GM04504 (cell line): ENCODE data around the gene RHOT1.
A peak's percentile ranks its signal among the peaks of the same experiment; 100 is the strongest.
"Not testable (repeated sequence)": the region's sequence is repeated elsewhere in the genome, so short reads cannot be mapped to it uniquely, and the experiment has no call there.

ENCODE experiments used
- DNase-seq: peaks from one replicate; pipeline ENCODE4 v3.0.0-alpha.2; 2012; ENCODE audit warnings: low read depth

The RHOT1 gene

DNA sequence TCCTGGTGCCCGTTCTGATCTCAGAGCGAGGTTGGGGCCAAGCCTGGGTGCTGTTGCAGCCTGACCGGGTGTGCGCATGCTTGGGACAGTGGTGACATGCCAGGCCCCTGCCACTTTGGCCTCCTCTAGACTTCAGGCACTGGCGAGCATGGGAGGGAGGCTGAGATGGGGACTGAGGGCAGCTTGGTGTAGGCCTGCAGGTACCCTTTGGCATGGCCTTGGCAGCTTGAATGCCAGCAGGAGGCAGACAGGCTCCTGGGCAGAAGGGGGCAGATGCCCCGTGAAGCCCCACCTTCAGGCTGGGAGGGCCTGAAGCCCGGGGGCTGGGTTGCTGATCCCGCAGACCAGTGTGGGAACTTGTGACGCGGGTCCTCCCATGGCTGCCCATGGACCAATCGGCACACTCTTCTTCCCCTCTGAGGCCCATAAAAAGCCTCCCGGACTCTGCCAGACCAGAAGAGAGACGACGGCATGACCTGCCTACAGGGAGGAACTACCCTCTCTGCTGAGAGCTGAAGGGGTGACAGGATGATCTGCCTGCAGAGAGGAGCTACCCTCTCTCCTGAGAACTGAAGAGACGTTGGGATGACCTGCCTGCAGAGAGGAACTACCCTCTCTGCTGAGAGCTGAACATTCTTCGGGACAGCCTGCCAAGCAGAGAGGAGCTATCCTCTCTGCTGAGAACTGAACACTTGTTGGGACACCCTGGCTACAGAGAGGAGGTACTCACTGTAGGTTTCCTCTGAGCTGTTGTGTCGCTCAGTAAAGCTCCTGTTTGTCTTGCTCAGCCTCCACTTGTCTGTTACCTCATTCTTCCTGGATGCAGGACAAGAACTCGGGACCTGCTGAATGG, 17.5 kb downstream of the RHOT1 start:
- DNase-seq, result no peak

DNA sequence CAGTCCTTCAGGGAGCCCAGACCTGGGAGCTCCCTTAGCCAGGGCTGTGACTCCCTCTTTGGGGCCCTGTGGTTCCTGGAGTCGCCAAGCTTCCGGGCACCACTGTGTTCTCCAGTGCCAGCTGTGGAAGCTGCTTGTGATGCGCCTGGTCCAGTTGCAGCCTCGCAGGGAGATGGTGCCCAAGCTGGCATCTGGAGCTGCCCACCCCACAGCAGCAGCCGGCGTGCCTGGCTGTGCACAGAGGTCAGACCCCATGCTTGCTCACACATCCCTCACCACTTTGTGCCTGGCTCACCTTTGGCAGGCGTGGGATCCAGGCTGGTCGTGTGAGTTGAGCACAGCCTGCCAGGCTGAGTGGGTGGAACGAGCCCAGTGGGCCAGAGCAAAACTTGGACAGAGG, 18.2 kb downstream of the RHOT1 start:
- no peak for DNase-seq

DNA sequence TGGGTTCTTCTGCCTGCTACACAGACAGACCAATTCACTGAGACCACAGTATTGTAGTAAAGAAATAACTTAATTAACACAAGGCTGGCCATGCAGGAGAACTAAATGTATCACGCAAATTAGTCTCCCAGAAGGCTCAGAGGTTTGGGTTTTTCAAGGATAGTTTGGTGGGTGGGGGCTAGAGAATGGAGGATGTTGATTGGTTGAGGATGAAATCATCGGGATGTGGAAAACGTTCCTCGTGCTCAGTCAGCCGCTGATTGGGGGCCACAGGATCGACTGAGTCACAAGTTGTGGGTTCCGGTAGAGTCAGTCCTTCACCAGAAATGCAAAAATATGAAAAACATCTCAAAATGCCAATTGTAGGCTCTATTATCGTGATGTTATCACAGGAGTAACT, 18.7 kb downstream of the RHOT1 start:
- DNase-seq, result no peak

DNA sequence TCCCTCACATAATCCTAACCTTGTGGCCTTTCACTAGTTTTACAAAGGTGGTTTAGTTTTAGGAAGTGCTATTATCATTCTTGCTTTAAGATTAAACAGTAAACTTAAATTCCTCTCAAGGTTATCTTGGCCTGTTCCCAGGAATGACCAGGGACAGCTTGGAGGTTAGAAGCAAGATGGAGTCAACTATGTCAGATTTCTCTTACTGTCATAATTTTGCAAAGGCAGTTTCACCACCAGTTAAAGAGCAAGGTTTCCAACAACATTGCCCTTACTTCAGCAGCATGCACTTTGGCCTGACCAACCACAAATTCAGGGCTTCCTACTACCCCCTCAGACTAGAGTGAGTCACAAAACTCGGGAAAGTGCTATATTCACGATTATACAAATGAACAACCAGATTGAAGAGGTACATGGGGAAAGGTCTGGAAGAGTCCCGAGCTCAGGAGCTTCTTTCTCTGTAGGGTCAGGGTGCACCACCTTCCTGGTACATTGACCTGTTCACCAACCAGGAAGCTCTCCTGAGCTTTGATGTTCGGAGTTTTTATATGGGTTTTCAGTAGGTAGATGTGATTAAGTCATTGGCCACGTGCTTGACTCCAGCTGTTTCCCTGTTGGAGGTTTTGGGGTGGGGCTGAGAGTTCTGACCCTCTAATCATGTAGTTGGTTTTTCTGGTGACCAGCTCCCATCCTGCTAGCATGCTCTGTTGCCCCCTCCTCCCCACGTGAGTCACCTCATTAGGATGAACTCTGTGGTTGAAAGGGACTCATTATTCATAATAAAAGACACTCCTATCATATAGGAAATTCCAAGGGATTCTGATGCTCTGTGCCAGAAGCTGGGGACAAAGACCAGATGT, 19.4 kb downstream of the RHOT1 start:
- DNase-seq, result peak; percentile 71

DNA sequence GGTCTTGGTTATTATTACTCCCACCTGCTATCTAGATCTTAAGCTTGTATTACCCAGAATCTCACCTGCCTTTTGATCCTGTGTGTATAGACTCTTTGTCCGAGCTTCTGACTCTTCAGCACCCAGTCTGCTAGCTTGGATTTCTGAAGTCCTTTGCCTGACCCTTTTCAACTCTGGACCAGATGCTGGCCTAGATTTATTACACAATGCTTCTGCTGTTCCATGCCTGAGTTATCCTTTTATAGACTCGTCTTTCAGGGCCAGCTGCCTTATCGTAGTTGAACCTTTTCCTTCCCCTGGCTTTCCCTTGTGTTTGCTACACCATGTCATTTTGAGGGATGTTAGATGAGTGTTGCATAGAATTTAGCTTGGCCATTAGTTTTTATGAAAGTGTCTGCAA, 32.6 kb downstream of the RHOT1 start:
- DNase-seq, result no peak

DNA sequence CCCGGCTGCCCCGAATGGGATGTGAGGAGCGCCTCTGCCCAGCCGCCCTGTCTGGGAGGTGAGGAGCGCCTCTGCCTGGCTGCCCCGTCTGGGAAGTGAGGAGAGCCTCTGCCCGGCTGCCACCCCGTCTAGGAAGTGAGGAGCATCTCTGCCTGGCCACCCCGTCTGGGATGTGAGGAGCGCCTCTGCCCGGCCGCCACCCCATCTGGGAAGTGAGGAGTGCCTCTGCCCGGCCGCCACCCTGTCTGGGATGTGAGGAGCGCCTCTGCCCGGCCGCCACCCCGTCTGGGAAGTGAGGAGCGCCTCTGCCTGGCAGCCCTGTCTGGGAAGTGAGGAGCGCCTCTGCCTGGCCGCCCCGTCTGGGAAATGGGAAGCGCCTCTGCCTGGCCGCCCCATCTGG, 36.4 kb downstream of the RHOT1 start:
- not testable (repeated sequence) for DNase-seq

DNA sequence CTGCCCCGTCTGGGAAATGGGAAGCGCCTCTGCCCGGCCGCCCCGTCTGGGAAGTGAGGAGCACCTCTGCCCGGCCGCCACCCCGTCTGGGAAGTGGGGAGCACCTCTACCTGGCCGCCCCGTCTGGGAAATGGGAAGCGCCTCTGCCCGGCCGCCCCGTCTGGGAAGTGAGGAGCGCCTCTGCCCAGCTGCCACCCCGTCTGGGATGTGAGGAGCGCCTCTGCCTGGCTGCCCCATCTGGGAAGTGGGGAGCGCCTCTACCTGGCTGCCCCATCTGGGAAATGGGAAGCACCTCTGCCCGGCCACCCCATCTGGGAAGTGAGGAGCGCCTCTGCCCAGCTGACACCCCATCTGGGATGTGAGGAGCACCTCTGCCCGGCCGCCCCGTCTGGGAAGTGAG, 36.8 kb downstream of the RHOT1 start:
- DNase-seq, result not testable (repeated sequence)

DNA sequence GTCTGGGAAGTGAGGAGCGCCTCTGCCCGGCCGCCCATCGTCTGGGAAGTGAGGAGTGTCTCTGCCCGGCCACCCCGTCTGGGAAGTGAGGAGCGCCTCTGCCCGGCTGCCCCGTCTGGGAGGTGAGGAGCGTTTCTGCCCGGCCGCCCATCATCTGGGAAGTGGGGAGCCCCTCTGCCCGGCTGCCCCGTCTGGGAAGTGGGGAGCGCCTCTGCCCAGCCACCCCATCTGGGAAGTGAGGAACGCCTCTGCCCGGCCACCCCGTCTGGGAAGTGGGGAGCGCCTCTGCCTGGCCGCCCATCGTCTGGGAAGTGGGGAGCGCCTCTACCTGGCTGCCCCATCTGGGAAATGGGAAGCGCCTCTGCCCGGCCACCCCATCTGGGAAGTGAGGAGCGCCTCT, 37.2 kb downstream of the RHOT1 start:
- DNase-seq, result not testable (repeated sequence)

DNA sequence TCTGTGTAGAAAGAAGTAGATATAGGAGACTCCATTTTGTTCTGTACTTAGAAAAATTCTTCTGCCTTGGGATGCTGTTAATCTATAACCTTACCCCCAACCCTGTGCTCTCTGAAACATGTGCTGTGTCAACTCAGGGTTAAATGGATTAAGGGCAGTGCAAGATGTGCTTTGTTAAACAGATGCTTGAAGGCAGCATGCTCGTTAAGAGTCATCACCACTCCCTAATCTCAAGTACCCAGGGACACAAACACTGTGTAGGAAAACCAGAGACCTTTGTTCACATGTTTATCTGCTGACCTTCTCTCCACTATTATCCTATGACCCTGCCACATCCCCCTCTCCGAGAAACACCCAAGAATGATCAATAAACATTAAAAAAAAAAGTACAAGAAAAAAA, 38.0 kb downstream of the RHOT1 start:
- not testable (repeated sequence) for DNase-seq

DNA sequence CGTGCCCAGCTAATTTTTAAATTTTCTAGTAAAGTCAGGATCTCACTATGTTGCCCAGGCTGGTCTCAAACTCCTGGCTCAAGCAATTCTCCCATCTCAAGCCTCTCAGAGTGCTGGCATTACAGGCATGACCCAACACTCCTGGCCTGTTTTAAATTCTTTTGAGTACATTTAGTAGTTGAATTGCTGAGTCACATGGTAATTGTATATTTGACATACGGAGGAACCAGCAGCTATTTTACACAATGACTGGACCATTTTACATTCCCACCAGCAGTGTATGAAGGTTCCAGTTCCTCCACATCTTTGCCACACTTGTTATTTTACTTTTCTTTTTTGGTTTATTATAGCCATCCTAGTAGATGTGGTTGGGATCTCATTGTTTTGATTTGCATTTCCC, 43.6 kb downstream of the RHOT1 start:
- no peak for DNase-seq

DNA sequence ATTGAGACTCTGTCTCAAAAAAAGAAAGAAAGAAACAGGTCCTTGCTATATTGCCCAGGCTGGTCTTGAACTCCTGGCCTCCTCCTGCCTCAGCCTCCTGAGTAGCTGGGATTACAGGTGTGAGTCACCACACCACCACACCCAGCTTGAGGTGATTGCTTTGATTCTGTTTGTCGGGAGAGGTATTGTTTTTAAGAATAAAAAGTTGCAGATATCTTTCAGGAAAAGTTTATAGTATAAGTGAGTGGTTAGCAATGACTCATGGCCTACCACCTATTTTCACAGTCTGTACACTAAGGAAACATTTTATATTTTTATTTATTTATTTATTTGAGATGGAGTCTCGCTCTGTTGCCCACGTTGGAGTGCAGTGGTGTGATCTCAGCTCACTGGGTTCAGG, 45.0 kb downstream of the RHOT1 start:
- DNase-seq, result no peak

DNA sequence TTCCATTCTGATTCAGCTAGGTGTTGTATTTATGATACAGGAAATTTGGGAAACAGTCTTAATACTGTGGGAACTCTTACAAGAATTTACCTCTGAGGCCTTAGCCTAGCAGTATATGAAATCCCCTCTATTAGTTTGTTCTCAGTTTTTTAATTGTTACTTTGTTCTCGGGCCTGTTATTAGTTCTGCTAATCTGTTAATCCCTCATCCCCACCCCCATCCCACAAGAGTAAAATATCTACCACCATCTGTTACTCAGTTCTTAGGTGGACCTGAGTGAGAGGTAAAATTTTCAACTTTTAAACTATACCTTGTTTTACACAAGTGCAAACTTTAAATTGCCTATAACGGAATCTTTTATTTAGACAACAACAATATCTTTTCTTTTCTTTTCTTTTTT, 47.0 kb downstream of the RHOT1 start:
- no peak for DNase-seq

DNA sequence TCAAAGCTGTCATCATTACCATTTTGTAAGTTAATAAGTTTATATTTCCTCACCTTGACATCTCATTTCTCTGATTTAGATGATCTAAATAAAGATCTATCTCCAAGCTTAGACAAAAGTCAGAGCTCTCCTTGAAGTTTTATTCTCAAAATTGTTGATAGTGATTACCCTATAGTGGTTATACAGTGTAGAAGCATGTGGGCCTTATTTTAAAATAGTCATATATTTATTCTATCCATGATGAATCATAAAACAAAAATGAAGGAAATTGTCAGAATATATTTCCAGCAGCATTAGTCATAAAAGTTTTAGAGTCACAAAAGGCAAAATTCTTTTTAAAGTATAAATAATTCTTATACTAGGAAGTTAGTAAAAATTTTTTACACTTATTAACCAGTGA, 49.0 kb downstream of the RHOT1 start:
- no peak for DNase-seq

DNA sequence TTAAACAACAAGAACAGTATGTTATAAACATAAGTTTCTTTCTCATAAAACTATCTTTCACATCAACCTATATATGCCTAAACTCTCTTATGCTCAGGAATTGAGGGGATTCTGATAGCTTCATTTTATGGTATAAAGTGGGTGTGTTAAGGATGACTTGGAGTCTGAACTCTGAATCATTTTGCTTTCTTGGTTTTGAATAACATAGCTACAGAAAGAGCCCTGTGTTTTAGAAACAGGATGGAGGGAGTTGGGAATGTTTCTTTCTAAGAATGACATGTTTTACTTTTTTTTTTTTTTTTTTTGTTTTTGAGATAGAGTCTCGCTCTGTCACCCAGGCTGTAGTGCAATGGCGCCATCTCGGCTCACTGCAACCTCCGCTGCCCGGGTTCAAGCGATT, 50.1 kb downstream of the RHOT1 start:
- no peak for DNase-seq

DNA sequence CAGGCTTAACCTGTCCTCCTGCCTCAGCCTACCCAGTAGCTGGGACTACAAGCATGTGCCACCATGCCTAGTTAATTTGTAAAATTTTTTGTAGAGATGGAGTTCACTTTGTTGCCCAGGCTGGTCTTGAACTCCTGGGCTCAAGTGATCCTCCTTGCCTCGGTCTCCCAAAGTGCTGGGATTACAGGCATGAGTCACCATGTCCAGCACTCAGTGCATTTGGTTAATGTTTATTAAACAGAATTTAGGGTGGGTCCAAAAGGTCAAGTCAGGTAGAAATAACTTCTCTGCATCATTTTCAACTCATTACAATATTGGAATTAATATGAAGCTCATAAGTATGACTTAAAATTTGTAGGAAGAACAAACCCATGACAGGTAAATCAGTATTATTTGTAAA, 55.7 kb downstream of the RHOT1 start:
- no peak for DNase-seq

DNA sequence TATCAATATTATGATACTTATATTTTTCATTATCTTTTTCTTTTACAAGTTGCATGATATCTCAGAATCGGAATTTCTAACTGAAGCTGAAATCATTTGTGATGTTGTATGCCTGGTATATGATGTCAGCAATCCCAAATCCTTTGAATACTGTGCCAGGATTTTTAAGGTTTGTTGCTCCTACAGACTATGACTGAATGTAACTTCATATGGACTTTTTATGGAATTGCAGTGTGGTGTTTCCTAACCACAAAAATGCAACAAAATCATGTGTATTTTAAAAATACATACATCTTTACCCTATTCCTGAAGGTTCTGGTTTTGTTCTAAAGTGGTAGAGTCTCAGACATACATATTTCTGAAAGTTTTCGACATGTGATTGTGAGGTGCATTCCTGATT, 64.6 kb downstream of the RHOT1 start:
- DNase-seq, result no peak

DNA sequence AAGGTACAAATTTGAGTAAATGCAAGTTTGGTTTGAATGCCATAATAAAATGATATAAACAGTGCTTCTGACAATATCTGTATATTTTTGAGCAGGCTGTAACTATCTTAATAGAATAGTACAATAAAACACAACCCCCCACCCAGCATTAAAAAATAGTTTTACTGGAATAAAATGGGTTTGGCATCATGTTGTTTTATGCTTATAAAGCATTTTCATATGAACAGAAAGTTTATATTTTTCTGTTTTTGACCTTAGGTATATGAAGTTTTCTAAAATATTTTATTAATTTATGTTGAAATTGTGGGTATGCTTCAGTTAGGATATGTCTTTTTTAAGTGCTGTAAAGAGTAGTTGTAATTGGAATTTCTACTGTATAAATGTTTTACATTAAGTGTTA, 66.1 kb downstream of the RHOT1 start:
- no peak for DNase-seq

DNA sequence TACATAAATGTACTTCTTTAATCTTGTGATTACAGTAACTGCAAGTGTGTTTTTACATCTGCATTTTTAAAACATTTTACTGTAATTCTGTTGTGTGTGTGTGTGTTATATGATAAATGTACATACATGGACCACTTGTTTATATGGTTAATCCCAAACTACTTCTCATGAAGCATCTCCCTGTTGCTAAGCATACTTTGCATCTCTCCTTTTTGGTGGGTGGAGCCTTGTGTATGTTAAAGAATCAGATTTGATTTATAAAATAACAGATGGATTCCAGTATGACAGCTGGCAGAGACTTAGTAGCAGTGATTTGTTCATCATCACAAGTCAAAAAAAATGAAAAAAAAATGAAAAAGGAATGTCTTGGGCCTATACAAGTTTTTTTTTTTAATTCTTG, 67.3 kb downstream of the RHOT1 start:
- no peak for DNase-seq

DNA sequence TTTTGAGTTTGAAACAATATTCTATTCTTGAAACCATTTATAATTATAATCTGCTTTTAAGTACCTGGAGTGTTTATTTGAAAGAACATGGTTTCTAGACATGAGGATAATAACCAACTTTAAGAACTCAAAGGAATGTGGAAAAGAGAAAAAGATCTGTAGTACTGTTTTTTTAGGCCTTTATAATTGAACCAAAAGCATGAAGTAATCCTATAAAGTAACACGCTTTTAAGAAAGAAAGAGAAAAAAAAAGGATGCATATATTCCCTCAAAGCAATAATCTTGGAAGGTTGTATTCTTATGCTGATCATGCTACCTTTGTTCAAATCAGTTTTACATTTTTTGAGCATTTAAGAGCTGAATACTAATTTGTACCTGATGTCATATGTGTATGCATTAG, 69.4 kb downstream of the RHOT1 start:
- no peak for DNase-seq

DNA sequence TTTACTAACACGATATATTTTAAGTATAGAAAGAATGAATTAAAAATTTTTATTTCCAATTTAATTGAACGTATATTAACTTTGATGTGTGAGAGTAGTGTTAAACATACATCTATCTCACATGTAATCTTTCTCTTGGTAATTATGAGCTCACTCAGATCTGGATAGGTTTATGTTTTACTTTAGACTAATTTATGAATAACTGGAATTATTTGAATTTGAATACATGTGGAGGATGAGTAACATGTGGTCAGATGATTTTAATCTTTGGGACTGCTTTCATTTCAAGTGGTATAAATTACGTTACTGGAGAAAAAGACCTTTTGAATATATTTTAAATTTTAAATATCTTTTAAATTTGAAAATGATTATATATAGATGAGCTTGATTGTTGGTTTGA, 73.4 kb downstream of the RHOT1 start:
- DNase-seq, result no peak

DNA sequence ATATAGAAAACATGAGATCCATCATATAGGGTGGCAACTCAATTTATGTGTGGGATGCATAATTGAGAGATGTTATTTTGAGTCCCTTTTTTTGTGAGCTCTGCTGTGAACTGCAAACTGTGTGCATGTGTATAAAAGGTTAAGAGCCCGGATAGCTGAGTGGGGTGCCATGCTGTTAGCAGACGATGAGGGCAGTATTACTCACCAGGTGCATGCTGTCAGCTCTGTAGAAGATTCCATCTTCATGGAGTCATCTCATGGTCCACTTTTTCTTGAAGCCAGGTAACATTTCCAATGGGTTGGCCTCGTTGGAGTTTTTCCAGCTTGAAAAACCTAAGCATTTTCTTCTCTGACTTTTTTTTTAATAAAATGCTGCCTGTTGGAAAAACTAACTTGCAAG, 80.3 kb downstream of the RHOT1 start:
- no peak for DNase-seq

DNA sequence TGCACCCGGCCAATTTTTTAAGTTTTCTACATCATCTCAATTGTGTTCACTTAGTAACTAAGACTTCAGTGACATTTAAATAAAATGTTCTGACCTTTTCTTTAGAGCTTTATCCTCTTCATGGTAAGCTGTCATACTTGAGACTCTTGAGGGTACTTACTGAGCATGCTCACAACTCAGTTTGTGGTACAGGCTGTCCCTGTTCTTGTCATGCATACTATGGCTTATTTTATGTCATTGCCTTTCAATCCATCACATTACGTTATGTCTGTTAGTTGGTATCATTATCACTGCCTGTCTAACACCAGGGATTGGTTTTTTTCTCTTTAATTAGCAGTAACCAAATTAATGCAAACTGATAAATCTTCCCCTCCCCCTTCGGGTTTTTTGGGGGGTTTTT, 81.4 kb downstream of the RHOT1 start:
- no peak for DNase-seq

DNA sequence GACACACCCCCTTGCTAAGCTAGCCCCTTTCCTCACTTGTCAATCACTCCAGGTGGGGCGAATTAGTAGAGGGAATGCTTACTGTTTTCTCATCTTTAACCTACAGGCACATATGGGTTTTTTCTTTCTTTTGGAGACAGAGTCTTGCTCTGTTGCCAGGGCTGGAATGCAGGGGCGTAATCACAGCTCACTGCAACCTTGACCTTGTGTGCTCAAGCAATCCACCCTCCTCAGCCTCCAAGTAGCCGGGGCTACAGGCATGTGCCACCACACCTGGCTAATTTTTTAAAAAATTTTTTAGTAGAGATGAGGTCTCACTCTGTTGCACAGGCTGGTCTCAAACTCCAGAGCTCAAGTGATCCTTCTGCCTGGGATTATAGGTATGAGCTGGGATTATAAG, 84.6 kb downstream of the RHOT1 start:
- DNase-seq, result no peak
